ENCODE results near the gene LRRTM4. TPM values are rescaled to one million over a fixed set of nuclear protein-coding genes. Genes with fewer than 3 reads are reported as not detected.

The LRRTM4 gene
- total RNA-seq, 1 donor from 2014 or later, result 0.98 TPM

DNA sequence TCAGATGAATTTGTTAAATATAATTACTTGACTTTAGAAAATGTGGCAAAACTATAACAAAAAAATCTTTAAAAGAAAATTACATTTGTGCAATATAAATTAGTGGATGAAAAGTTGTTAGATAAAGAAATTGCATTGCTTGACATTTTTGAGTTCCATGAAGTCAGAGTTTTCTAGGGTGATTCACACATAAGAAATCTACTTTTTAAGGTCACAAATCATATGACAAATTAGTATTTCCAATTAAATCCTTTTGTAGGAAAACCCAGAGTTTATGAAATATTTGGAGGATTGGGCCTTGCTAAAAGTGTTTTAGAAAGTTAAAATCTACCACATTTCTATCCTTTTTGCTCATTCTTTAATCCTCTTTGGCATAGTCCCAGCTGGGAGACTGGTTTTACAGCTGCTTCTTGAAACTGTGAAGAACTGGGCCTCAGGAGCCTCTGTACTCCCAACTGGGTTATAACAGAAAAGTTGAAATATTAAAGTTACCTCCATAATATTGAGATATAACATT, 289.2 kb downstream of the LRRTM4 start:
- no peaks in the 10 kb centered on the region for H3K9me3 ChIP-seq
- H3K27me3 ChIP-seq, result no peaks in the 10 kb centered on the region
- no peak for DNase-seq (ENCODE audit: extremely low spot score in 2 of 2)
- intact Hi-C loops (cut with DNase I), result no loop called here
- no peak overlapping the region for H3K4me3 ChIP-seq
- no peak overlapping the region for H3K27ac ChIP-seq
- TF ChIP-seq, protein P1, sequence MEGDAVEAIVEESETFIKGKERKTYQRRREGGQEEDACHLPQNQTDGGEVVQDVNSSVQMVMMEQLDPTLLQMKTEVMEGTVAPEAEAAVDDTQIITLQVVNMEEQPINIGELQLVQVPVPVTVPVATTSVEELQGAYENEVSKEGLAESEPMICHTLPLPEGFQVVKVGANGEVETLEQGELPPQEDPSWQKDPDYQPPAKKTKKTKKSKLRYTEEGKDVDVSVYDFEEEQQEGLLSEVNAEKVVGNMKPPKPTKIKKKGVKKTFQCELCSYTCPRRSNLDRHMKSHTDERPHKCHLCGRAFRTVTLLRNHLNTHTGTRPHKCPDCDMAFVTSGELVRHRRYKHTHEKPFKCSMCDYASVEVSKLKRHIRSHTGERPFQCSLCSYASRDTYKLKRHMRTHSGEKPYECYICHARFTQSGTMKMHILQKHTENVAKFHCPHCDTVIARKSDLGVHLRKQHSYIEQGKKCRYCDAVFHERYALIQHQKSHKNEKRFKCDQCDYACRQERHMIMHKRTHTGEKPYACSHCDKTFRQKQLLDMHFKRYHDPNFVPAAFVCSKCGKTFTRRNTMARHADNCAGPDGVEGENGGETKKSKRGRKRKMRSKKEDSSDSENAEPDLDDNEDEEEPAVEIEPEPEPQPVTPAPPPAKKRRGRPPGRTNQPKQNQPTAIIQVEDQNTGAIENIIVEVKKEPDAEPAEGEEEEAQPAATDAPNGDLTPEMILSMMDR (IDR thresholded peaks at IDR 0.05), result no peak
- TF ChIP-seq POLR2A (IDR thresholded peaks at IDR 0.05) (no peak), POLR2AphosphoS5 (IDR thresholded peaks at IDR 0.05; ENCODE audit: insufficient read depth in 1 of 2, low read depth in 1 of 2) (no peak)
- H3K36me3 ChIP-seq, result no peaks in the 10 kb centered on the region
- H3K4me1 ChIP-seq, result no peaks in the 10 kb centered on the region

DNA sequence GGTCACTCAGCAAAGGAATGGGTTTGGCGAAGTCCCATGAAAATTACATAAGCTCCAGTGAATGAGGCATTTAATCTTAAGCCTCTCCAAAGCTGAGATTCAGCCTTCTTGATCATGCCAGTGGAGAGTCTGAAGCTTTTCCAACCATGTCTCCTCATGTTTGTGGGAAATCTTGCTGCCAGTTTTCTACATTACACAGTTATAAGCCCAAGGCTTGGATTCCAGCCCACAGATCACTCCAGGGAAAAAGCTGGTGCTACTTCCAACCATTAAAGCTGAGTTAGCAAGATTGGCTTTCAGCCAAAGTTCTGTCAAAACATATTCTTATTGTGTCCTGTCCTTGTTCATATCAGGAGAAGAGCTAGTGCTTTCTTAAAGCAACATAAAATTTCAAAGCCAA, 293.8 kb downstream of the LRRTM4 start:
- H3K27me3 ChIP-seq, result no peaks in the 10 kb centered on the region
- no peak for DNase-seq (ENCODE audit: extremely low spot score in 2 of 2)
- intact Hi-C loops (cut with DNase I), result no loop called here
- no peak overlapping the region for H3K4me3 ChIP-seq
- no peaks in the 10 kb centered on the region for H3K4me1 ChIP-seq
- H3K36me3 ChIP-seq, result no peaks in the 10 kb centered on the region
- H3K9me3 ChIP-seq, result no peaks in the 10 kb centered on the region
- H3K27ac ChIP-seq, result no peak overlapping the region
- TF ChIP-seq POLR2AphosphoS5 (IDR thresholded peaks at IDR 0.05; ENCODE audit: insufficient read depth in 1 of 2, low read depth in 1 of 2) (no peak), POLR2A (IDR thresholded peaks at IDR 0.05) (no peak)
- TF ChIP-seq, protein P1 (IDR thresholded peaks at IDR 0.05), result no peak

GRCh38 chr2:77210725-77211124, 311.5 kb downstream of the LRRTM4 start:
- H3K4me1 ChIP-seq, result no peaks in the 10 kb centered on the region
- no peak overlapping the region for H3K27ac ChIP-seq
- TF ChIP-seq POLR2AphosphoS5 (IDR thresholded peaks at IDR 0.05; ENCODE audit: insufficient read depth in 1 of 2, low read depth in 1 of 2) (no peak), POLR2A (IDR thresholded peaks at IDR 0.05) (no peak)
- TF ChIP-seq, protein P1 (IDR thresholded peaks at IDR 0.05), result no peak
- H3K27me3 ChIP-seq, result no peaks in the 10 kb centered on the region
- intact Hi-C loops (cut with DNase I), result no loop called here
- no peaks in the 10 kb centered on the region for H3K36me3 ChIP-seq
- H3K9me3 ChIP-seq, result no peaks in the 10 kb centered on the region
- H3K4me3 ChIP-seq, result no peak overlapping the region
- no peak for DNase-seq (ENCODE audit: extremely low spot score in 2 of 2)

DNA sequence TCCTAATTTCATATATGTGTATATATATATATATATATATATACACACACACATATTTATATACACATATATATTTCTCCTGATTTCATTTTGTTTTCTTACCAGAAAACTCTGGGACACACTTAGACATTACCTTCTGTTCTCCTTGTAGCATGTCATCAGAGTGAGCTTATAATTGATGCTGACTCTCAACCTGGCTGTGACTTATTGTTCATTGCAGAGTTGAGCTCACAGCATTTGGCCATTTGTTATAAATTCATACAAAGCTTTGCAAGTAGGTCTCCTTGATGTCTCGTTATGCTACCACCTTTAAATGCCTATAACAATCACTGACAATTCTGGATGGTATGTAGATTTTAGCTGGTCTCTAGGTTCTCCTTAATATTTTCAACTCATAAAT, 314.8 kb downstream of the LRRTM4 start:
- Histone ChIP-seq H3K27ac (no peak overlapping the region), H3K9me3 (no peaks in the 10 kb centered on the region), H3K4me1 (no peaks in the 10 kb centered on the region), H3K4me3 (no peak overlapping the region), H3K27me3 (no peaks in the 10 kb centered on the region), H3K36me3 (no peaks in the 10 kb centered on the region)
- no peak for DNase-seq (ENCODE audit: extremely low spot score in 2 of 2)
- TF ChIP-seq, protein P1 (IDR thresholded peaks at IDR 0.05), result no peak
- no peak for TF ChIP-seq POLR2AphosphoS5 (IDR thresholded peaks at IDR 0.05; ENCODE audit: insufficient read depth in 1 of 2, low read depth in 1 of 2)
- no peak for TF ChIP-seq POLR2A (IDR thresholded peaks at IDR 0.05)
- intact Hi-C loops (cut with DNase I), result no loop called here

DNA sequence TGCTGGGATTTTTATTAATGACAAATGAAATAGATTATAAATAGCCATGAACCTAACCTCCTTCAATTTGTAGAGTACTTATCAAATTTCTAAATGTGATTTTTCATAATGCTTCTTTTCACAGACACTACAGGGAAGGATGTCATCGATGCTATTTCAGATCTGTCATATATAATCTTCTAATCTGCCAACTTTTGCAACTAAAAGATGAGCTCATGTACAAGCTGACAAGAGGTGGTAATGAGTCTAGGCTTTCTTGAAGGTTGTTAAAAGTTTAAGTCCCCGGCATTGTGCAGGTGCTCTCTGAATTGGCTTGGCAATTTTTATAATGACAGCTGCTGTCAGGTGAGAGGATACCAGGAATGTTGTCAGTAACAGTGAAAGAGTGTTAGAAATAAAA, 320.4 kb downstream of the LRRTM4 start:
- DNase-seq (ENCODE audit: extremely low spot score in 2 of 2), result no peak
- Histone ChIP-seq H3K4me1 (no peaks in the 10 kb centered on the region), H3K27me3 (no peaks in the 10 kb centered on the region), H3K4me3 (no peak overlapping the region), H3K27ac (no peak overlapping the region), H3K9me3 (no peaks in the 10 kb centered on the region), H3K36me3 (no peaks in the 10 kb centered on the region)
- intact Hi-C loops (cut with DNase I), result no loop called here
- no peak for TF ChIP-seq POLR2A (IDR thresholded peaks at IDR 0.05)
- TF ChIP-seq, protein P1 (IDR thresholded peaks at IDR 0.05), result no peak
- TF ChIP-seq POLR2AphosphoS5 (IDR thresholded peaks at IDR 0.05; ENCODE audit: insufficient read depth in 1 of 2, low read depth in 1 of 2), result no peak

All from vagina (tissue), 2 donors.